HL-60 (cell line): ENCODE measurements around the gene CCDC77.

ENCODE experiments used
- DNase-seq, 2 experiments: peaks; one replicate each; pipeline ENCODE4 v3.0.0-alpha.2; 2010 to 2020; ENCODE audit warnings: low read depth in 1 of 2, low spot score in 1 of 2
- H3K27ac ChIP-seq: fragments of 250-450 bp; sonication (Bioruptor Pico); replicated peaks from 2 replicates; pipeline ENCODE4 v1.5.1; 2020; ENCODE audit warnings: mild to moderate bottlenecking, moderate library complexity
- H3K27me3 ChIP-seq: fragments of 250-450 bp; sonication (Bioruptor Pico); 2 replicates; pipeline ENCODE4 v1.5.1; 2021; ENCODE audit warnings: mild to moderate bottlenecking, moderate library complexity; ENCODE audit not compliant: insufficient read depth, poor library complexity, severe bottlenecking
- H3K4me3 ChIP-seq: replicated peaks from 2 replicates; pipeline ENCODE4 v1.5.1; 2011; ENCODE audit warnings: mild to moderate bottlenecking, control low read depth, low read length; ENCODE audit not compliant: insufficient read depth
- CTCF ChIP-seq: IDR thresholded peaks from one replicate; pipeline ENCODE4 v1.5.1; 2011; ENCODE audit warnings: low read length, control low read depth, inconsistent platforms; ENCODE audit not compliant: insufficient read depth
- GABPA ChIP-seq: IDR thresholded peaks from 2 replicates; pipeline ENCODE4 v1.6.1; 2012; ENCODE audit warnings: low read depth
- POLR2AphosphoS5 ChIP-seq: IDR thresholded peaks from 2 replicates; pipeline ENCODE4 v1.6.1; 2012; ENCODE audit warnings: low read depth
- REST ChIP-seq: IDR thresholded peaks from 2 replicates; pipeline ENCODE4 v1.6.1; 2012; ENCODE audit warnings: low read depth; ENCODE audit not compliant: insufficient replicate concordance
- SPI1 ChIP-seq: IDR thresholded peaks from 2 replicates; pipeline ENCODE4 v1.6.1; 2012; ENCODE audit warnings: low read depth, mild to moderate bottlenecking, borderline replicate concordance

Gene CCDC77

GRCh38 chr12:449203-449602 lies 47.8 kb downstream of the CCDC77 start:
- no peak overlapping the region for H3K27ac ChIP-seq
- no peak for TF ChIP-seq GABPA
- TF ChIP-seq REST = no peak
- no peak for TF ChIP-seq CTCF
- no peak for TF ChIP-seq POLR2AphosphoS5
- no peak for TF ChIP-seq SPI1
- DNase-seq = no peak
- no peak overlapping the region for H3K4me3 ChIP-seq
- H3K27me3 ChIP-seq = no peaks in the 10 kb centered on the region

- DNase-seq = no peak
- TF ChIP-seq REST (no peak), CTCF (no peak), SPI1 (no peak)
- no peaks in the 10 kb centered on the region for H3K27me3 ChIP-seq
- no peak overlapping the region for H3K27ac ChIP-seq
- no peak overlapping the region for H3K4me3 ChIP-seq
Measured at GRCh38 chr12:450438-450837, 49.0 kb downstream of the CCDC77 start.

- Histone ChIP-seq H3K4me3 (no peak overlapping the region), H3K27me3 (no peaks in the 10 kb centered on the region), H3K27ac (no peak overlapping the region)
- TF ChIP-seq REST = no peak
- no peak for TF ChIP-seq GABPA
- TF ChIP-seq POLR2AphosphoS5 = no peak
- no peak for TF ChIP-seq SPI1
- no peak for TF ChIP-seq CTCF
- peak in 1 of 2 experiments; percentile 73 for DNase-seq
Measured at GRCh38 chr12:452667-453210, 51.3 kb downstream of the CCDC77 start.
